WTC11 (cell line): ENCODE measurements around the gene ERICH6B.

Source experiments
- CREM ChIP-seq: sonication (generic); formaldehyde crosslinking; IDR thresholded peaks from 2 replicates; pipeline ENCODE4 v1.8.1; 2022; ENCODE audit warnings: mild to moderate bottlenecking, missing genetic modification reagents, moderate library complexity
- CTCF ChIP-seq: fragments of 200-600 bp; IDR thresholded peaks from 2 replicates; pipeline ENCODE4 v1.8.0; 2022; ENCODE audit warnings: antibody characterized with exemption
- ESRRA ChIP-seq: sonication (generic); formaldehyde crosslinking; IDR thresholded peaks from 2 replicates; pipeline ENCODE4 v1.8.1; 2022; ENCODE audit warnings: mild to moderate bottlenecking, missing genetic modification reagents, borderline replicate concordance
- NR1H2 ChIP-seq: sonication (generic); formaldehyde crosslinking; IDR thresholded peaks from 2 replicates; pipeline ENCODE4 v1.9.0; 2021; ENCODE audit warnings: mild to moderate bottlenecking, moderate library complexity, missing genetic modification reagents
- TCF7 ChIP-seq: sonication (generic); formaldehyde crosslinking; IDR thresholded peaks from 2 replicates; pipeline ENCODE4 v1.8.0; 2022; ENCODE audit warnings: mild to moderate bottlenecking, low read depth, missing genetic modification reagents, moderate library complexity

- TF ChIP-seq TCF7 (CRISPR knock-in tag) (no peak), NR1H2 (no peak), CREM (no peak), CTCF (no peak), ESRRA (CRISPR knock-in tag) (no peak)
Measured at GRCh38 chr13:45621950-45622349, 6.4 kb upstream of the ERICH6B start.
